ENCODE data around the gene ANKRD13A.

Gene ANKRD13A

GRCh38 chr12:109961201-109961600 lies 38.0 kb upstream of the ANKRD13A start:
- DNase-seq (ENCODE audit: insufficient read length, low spot score) (no peak), FAIRE-seq (no peak)
- TF ChIP-seq PAX5 (IDR thresholded peaks at IDR 0.05; ENCODE audit: insufficient read depth, low read length, severe bottlenecking) (no peak), POLR2AphosphoS5 (IDR thresholded peaks at IDR 0.05; ENCODE audit: low read depth, low read length) (no peak), POLR2A (IDR thresholded peaks at IDR 0.05; ENCODE audit: low read depth, low read length) (no peak), SPI1 (IDR thresholded peaks at IDR 0.05; ENCODE audit: low read depth, low read length) (no peak), TAF1 (IDR thresholded peaks at IDR 0.05; ENCODE audit: low read depth, low read length) (no peak), POU2F2 (IDR thresholded peaks at IDR 0.05; ENCODE audit: low read depth, low read length) (no peak)

GRCh38 chr12:109961612-109962011 lies 37.6 kb upstream of the ANKRD13A start:
- no peak for FAIRE-seq
- no peak for TF ChIP-seq PAX5 (IDR thresholded peaks at IDR 0.05; ENCODE audit: insufficient read depth, low read length, severe bottlenecking)
- TF ChIP-seq POU2F2 (IDR thresholded peaks at IDR 0.05; ENCODE audit: low read depth, low read length): no peak
- no peak for TF ChIP-seq TAF1 (IDR thresholded peaks at IDR 0.05; ENCODE audit: low read depth, low read length)
- no peak for TF ChIP-seq POLR2AphosphoS5 (IDR thresholded peaks at IDR 0.05; ENCODE audit: low read depth, low read length)
- TF ChIP-seq POLR2A (IDR thresholded peaks at IDR 0.05; ENCODE audit: low read depth, low read length): no peak
- no peak for TF ChIP-seq SPI1 (IDR thresholded peaks at IDR 0.05; ENCODE audit: low read depth, low read length)
- DNase-seq (ENCODE audit: insufficient read length, low spot score): no peak

GRCh38 chr12:109962398-109962797 lies 36.8 kb upstream of the ANKRD13A start:
- no peak for FAIRE-seq
- no peak for TF ChIP-seq POLR2AphosphoS5 (IDR thresholded peaks at IDR 0.05; ENCODE audit: low read depth, low read length)
- TF ChIP-seq POU2F2 (IDR thresholded peaks at IDR 0.05; ENCODE audit: low read depth, low read length): no peak
- TF ChIP-seq TAF1 (IDR thresholded peaks at IDR 0.05; ENCODE audit: low read depth, low read length): no peak
- TF ChIP-seq SPI1 (IDR thresholded peaks at IDR 0.05; ENCODE audit: low read depth, low read length): no peak
- no peak for TF ChIP-seq PAX5 (IDR thresholded peaks at IDR 0.05; ENCODE audit: insufficient read depth, low read length, severe bottlenecking)
- no peak for TF ChIP-seq POLR2A (IDR thresholded peaks at IDR 0.05; ENCODE audit: low read depth, low read length)
- DNase-seq (ENCODE audit: insufficient read length, low spot score): no peak

GRCh38 chr12:109963330-109963729 lies 35.9 kb upstream of the ANKRD13A start:
- no peak for TF ChIP-seq POU2F2 (IDR thresholded peaks at IDR 0.05; ENCODE audit: low read depth, low read length)
- no peak for TF ChIP-seq POLR2A (IDR thresholded peaks at IDR 0.05; ENCODE audit: low read depth, low read length)
- no peak for TF ChIP-seq TAF1 (IDR thresholded peaks at IDR 0.05; ENCODE audit: low read depth, low read length)
- TF ChIP-seq PAX5 (IDR thresholded peaks at IDR 0.05; ENCODE audit: insufficient read depth, low read length, severe bottlenecking): no peak
- TF ChIP-seq POLR2AphosphoS5 (IDR thresholded peaks at IDR 0.05; ENCODE audit: low read depth, low read length): no peak
- no peak for TF ChIP-seq SPI1 (IDR thresholded peaks at IDR 0.05; ENCODE audit: low read depth, low read length)
- no peak for DNase-seq (ENCODE audit: insufficient read length, low spot score)
- no peak for FAIRE-seq

- FAIRE-seq: no peak
- TF ChIP-seq POU2F2 (IDR thresholded peaks at IDR 0.05; ENCODE audit: low read depth, low read length) (no peak), PAX5 (IDR thresholded peaks at IDR 0.05; ENCODE audit: insufficient read depth, low read length, severe bottlenecking) (no peak), POLR2AphosphoS5 (IDR thresholded peaks at IDR 0.05; ENCODE audit: low read depth, low read length) (no peak), SPI1 (IDR thresholded peaks at IDR 0.05; ENCODE audit: low read depth, low read length) (no peak), TAF1 (IDR thresholded peaks at IDR 0.05; ENCODE audit: low read depth, low read length) (no peak), POLR2A (IDR thresholded peaks at IDR 0.05; ENCODE audit: low read depth, low read length) (no peak)
- no peak for DNase-seq (ENCODE audit: insufficient read length, low spot score)
These were observed 35.3 kb upstream of the ANKRD13A start for GRCh38 chr12:109963743-109964429.

GRCh38 chr12:109966546-109966945 lies 32.7 kb upstream of the ANKRD13A start:
- FAIRE-seq (no peak), DNase-seq (ENCODE audit: insufficient read length, low spot score) (no peak)
- no peak for TF ChIP-seq TAF1 (IDR thresholded peaks at IDR 0.05; ENCODE audit: low read depth, low read length)
- TF ChIP-seq PAX5 (IDR thresholded peaks at IDR 0.05; ENCODE audit: insufficient read depth, low read length, severe bottlenecking): no peak
- TF ChIP-seq POU2F2 (IDR thresholded peaks at IDR 0.05; ENCODE audit: low read depth, low read length): no peak
- TF ChIP-seq POLR2A (IDR thresholded peaks at IDR 0.05; ENCODE audit: low read depth, low read length): no peak
- TF ChIP-seq POLR2AphosphoS5 (IDR thresholded peaks at IDR 0.05; ENCODE audit: low read depth, low read length): no peak
- TF ChIP-seq SPI1 (IDR thresholded peaks at IDR 0.05; ENCODE audit: low read depth, low read length): no peak

- FAIRE-seq: no peak
- TF ChIP-seq POLR2A (IDR thresholded peaks at IDR 0.05; ENCODE audit: low read depth, low read length) (no peak), POLR2AphosphoS5 (IDR thresholded peaks at IDR 0.05; ENCODE audit: low read depth, low read length) (no peak), TAF1 (IDR thresholded peaks at IDR 0.05; ENCODE audit: low read depth, low read length) (no peak), SPI1 (IDR thresholded peaks at IDR 0.05; ENCODE audit: low read depth, low read length) (no peak), POU2F2 (IDR thresholded peaks at IDR 0.05; ENCODE audit: low read depth, low read length) (no peak), PAX5 (IDR thresholded peaks at IDR 0.05; ENCODE audit: insufficient read depth, low read length, severe bottlenecking) (no peak)
- DNase-seq (ENCODE audit: insufficient read length, low spot score): no peak
These were observed 31.7 kb upstream of the ANKRD13A start for GRCh38 chr12:109967383-109968031.

- TF ChIP-seq POLR2A (IDR thresholded peaks at IDR 0.05; ENCODE audit: low read depth, low read length): no peak
- TF ChIP-seq POLR2AphosphoS5 (IDR thresholded peaks at IDR 0.05; ENCODE audit: low read depth, low read length): no peak
- TF ChIP-seq PAX5 (IDR thresholded peaks at IDR 0.05; ENCODE audit: insufficient read depth, low read length, severe bottlenecking): no peak
- TF ChIP-seq POU2F2 (IDR thresholded peaks at IDR 0.05; ENCODE audit: low read depth, low read length): no peak
- no peak for TF ChIP-seq TAF1 (IDR thresholded peaks at IDR 0.05; ENCODE audit: low read depth, low read length)
- TF ChIP-seq SPI1 (IDR thresholded peaks at IDR 0.05; ENCODE audit: low read depth, low read length): no peak
- FAIRE-seq (peak; percentile 5), DNase-seq (ENCODE audit: insufficient read length, low spot score) (no peak)
These were observed 31.2 kb upstream of the ANKRD13A start for GRCh38 chr12:109968032-109968420.

- FAIRE-seq (no peak), DNase-seq (ENCODE audit: insufficient read length, low spot score) (no peak)
- TF ChIP-seq POU2F2 (IDR thresholded peaks at IDR 0.05; ENCODE audit: low read depth, low read length): no peak
- no peak for TF ChIP-seq POLR2AphosphoS5 (IDR thresholded peaks at IDR 0.05; ENCODE audit: low read depth, low read length)
These were observed 30.4 kb upstream of the ANKRD13A start for GRCh38 chr12:109968801-109969200.
